C4-2B (cell line): ENCODE results near the gene NACC2.

Experiments
- CTCF ChIP-seq: fragments of 450-650 bp; conservative IDR thresholded peaks from 2 replicates; pipeline ENCODE4 v1.5.1; 2017; ENCODE audit warnings: mild to moderate bottlenecking
- ZFX ChIP-seq: fragments of 450-650 bp; IDR thresholded peaks from 2 replicates; pipeline ENCODE4 v1.6.1; 2017

GRCh38 chr9:136105398-136106135 is 10.5 kb upstream of the NACC2 start:
- TF ChIP-seq CTCF (no peak), ZFX (no peak)
